Measurements from ENCODE around the gene ITPKC. TPM values are rescaled to one million over a fixed set of nuclear protein-coding genes. Genes with fewer than 3 reads are reported as not detected.
"Not testable (repeated sequence)": the region's sequence is repeated elsewhere in the genome, so short reads cannot be mapped to it uniquely, and the experiment has no call there.

The ITPKC gene
- total and polyA plus RNA-seq, 2 of the 13 experiments (the other 11 are each of a cell fraction or from before 2014, with no cell fraction given) = 6.9 to 11.2 TPM

GRCh38 chr19:40726279-40726678, 9.4 kb downstream of the ITPKC start (continued):
- TF ChIP-seq CEBPB (IDR thresholded peaks at IDR 0.05; ENCODE audit: borderline replicate concordance, low read depth, low read length) (peak; percentile 51; the same call in 1 of the 2 replicates), REXO4 (CRISPR knock-in tag; IDR thresholded peaks at IDR 0.05; ENCODE audit: borderline replicate concordance) (no peak), KMT2A (CRISPR knock-in tag; IDR thresholded peaks at IDR 0.05) (no peak), AKAP8 (CRISPR knock-in tag; IDR thresholded peaks at IDR 0.05) (no peak), ZNF12 (CRISPR knock-in tag; IDR thresholded peaks at IDR 0.05) (peak; percentile 62; the same call in 1 of the 2 replicates)

GRCh38 chr19:40730065-40730464, 13.2 kb downstream of the ITPKC start:
- ATAC-seq; in situ Hi-C loops (cut with HindIII; ENCODE audit: extremely low pct_ligation_motif_present, low pct_unique_long_range_greater_than_20kb); BruUV-seq (replicated peaks); H2AFZ ChIP-seq (ENCODE audit: low read length); H3K9me3 ChIP-seq (ENCODE audit: low read length); H3K79me2 ChIP-seq (ENCODE audit: insufficient read depth, low read length); H3K27ac ChIP-seq (ENCODE audit: extremely low read length, insufficient read depth, low read length); CTCF ChIA-PET (ENCODE audit: low intra/inter-chr PET ratio, low total read pairs); FAIRE-seq; intact Hi-C loops (cut with micrococcal nuclease; ENCODE audit: unreplicated experiment); H3K4me2 ChIP-seq (ENCODE audit: low read depth, low read length); H3K4me1 ChIP-seq (ENCODE audit: insufficient read depth, low read length); DNase-seq (ENCODE audit: low spot score); H3K9ac ChIP-seq (ENCODE audit: insufficient read depth, low read depth, low read length); H4K20me1 ChIP-seq (ENCODE audit: insufficient read depth, low read length); H3K4me3 ChIP-seq (replicated peaks in 1 of 3; ENCODE audit: insufficient read depth in 1 of 3, low read depth in 2 of 3, low read length in 3 of 3); H3K27me3 ChIP-seq (ENCODE audit: control insufficient read depth in 1 of 2, insufficient read depth in 2 of 2, low read length in 2 of 2): not testable (repeated sequence)
- POLR2A ChIA-PET = interaction anchor here (0.8 kb wide), 1 partner anchor 76 kb away, joined by 3 read pairs; no protein-coding TSS in a partner anchor
- peaks cover 23 to 74% of the 10 kb centered on the region in 2 experiments; a peak in 4 of 5 replicates for H3K36me3 ChIP-seq (replicated peaks in 1 of 2; ENCODE audit: control insufficient read depth in 1 of 2, insufficient read depth in 2 of 2, low read length in 2 of 2)
- 100% methylated on average over 4 of the region's 5 CpGs for WGBS (ENCODE audit: low lambda C conversion rate)

GRCh38 chr19:40732304-40732703, 15.4 kb downstream of the ITPKC start:
- H3K9me3 ChIP-seq (ENCODE audit: low read length); BruUV-seq (replicated peaks); H3K27me3 ChIP-seq (ENCODE audit: control insufficient read depth in 1 of 2, insufficient read depth in 2 of 2, low read length in 2 of 2); H3K9ac ChIP-seq (ENCODE audit: insufficient read depth, low read depth, low read length); H3K27ac ChIP-seq (ENCODE audit: extremely low read length, insufficient read depth, low read length); ATAC-seq; H2AFZ ChIP-seq (ENCODE audit: low read length); H4K20me1 ChIP-seq (ENCODE audit: insufficient read depth, low read length); intact Hi-C loops (cut with micrococcal nuclease; ENCODE audit: unreplicated experiment); CTCF ChIA-PET (ENCODE audit: low intra/inter-chr PET ratio, low total read pairs); H3K4me2 ChIP-seq (ENCODE audit: low read depth, low read length); POLR2A ChIA-PET; DNase-seq (ENCODE audit: low spot score); in situ Hi-C loops (cut with HindIII; ENCODE audit: extremely low pct_ligation_motif_present, low pct_unique_long_range_greater_than_20kb); FAIRE-seq; H3K79me2 ChIP-seq (ENCODE audit: insufficient read depth, low read length); H3K4me3 ChIP-seq (replicated peaks in 1 of 3; ENCODE audit: insufficient read depth in 1 of 3, low read depth in 2 of 3, low read length in 3 of 3): not testable (repeated sequence)
- 93% methylated on average over 16 of the region's 16 CpGs for WGBS (ENCODE audit: low lambda C conversion rate)
- Histone ChIP-seq H3K4me1 (ENCODE audit: insufficient read depth, low read length) (peaks cover 19% of the 10 kb centered on the region), H3K36me3 (replicated peaks in 1 of 2; ENCODE audit: control insufficient read depth in 1 of 2, insufficient read depth in 2 of 2, low read length in 2 of 2) (peaks cover 29 to 77% of the 10 kb centered on the region in 2 experiments)

Data from HepG2 (cell line).